ENCODE data around the gene TAF4. TPM values are rescaled to one million over a fixed set of nuclear protein-coding genes. Genes with fewer than 3 reads are reported as not detected.

The TAF4 gene
- polyA plus RNA-seq, 1 donor from 2014 or later, result 10.2 TPM

DNA sequence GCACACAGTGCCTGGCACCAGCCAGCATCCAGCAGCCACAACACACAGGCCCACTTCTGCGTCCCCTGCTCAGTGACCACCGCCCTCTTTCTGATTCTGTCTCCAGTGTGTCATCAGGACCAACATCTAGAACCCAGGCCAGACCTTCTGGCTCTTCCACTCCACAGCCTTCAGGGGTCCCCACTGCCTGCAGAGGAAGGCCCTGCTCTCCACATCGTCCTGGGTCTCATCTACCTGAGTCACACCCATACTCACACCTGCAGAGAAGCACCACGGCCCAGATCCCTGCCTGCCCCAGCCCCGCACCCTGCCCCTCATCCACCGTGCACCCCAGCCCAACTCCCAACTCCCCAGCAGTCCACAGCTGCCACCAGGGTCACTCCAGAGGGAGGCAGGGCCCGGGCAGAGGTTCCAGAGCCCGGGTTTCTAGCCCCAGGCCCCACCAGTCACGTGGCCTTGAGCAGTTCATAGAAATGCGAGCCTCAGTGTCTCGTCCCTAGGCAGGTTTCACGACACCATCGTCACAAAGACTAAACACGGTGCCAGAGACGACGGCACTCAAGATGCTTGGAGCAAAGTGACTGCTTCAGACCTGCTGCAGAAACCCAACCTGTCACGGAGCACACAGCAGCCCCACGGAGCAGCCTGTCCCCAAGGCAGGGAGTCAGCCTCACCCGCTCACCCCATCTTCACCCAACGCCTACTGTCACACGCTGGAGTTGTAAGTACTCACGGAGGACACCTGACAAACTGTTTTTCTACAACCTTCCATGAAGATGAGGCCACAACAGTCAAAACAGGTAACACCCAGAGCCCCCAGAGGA, 16.1 kb downstream of the TAF4 start:
- Histone ChIP-seq H3K36me3 (ENCODE audit: insufficient read depth, low read length) (no peaks in the 10 kb centered on the region), H3K79me2 (replicated peaks; ENCODE audit: insufficient read depth, low read length) (peaks cover 37% of the 10 kb centered on the region), H3K9me2 (ENCODE audit: insufficient read depth, low read length) (no peaks in the 10 kb centered on the region), H2AFZ (ENCODE audit: low read depth, low read length) (no peak overlapping the region), H3K9ac (ENCODE audit: low read length) (no peak overlapping the region), H3K4me3 (ENCODE audit: low read length) (no peak overlapping the region), H3K4me2 (ENCODE audit: low read length) (no peak overlapping the region), H4K20me1 (ENCODE audit: insufficient read depth) (no peaks in the 10 kb centered on the region), H3K9me3 (ENCODE audit: low read length) (no peaks in the 10 kb centered on the region), H3K27ac (ENCODE audit: low read length) (no peak overlapping the region), H3K27me3 (ENCODE audit: insufficient read depth, low read depth, low read length) (no peaks in the 10 kb centered on the region), H3F3A (ENCODE audit: insufficient read depth, low read length, poor library complexity, severe bottlenecking) (no peaks in the 10 kb centered on the region)
- TF ChIP-seq TAF1 (IDR thresholded peaks at IDR 0.05; ENCODE audit: low read depth) (no peak), EP300 (conservative IDR thresholded peaks at IDR 0.05; ENCODE audit: poor library complexity, severe bottlenecking) (no peak), RAD21 (conservative IDR thresholded peaks at IDR 0.05) (no peak), MXI1 (conservative IDR thresholded peaks at IDR 0.05; ENCODE audit: poor library complexity, severe bottlenecking) (no peak), SMC3 (conservative IDR thresholded peaks at IDR 0.05; ENCODE audit: poor library complexity) (no peak), POLR2AphosphoS5 (IDR thresholded peaks at IDR 0.05) (no peak)
- TF ChIP-seq, protein P1, sequence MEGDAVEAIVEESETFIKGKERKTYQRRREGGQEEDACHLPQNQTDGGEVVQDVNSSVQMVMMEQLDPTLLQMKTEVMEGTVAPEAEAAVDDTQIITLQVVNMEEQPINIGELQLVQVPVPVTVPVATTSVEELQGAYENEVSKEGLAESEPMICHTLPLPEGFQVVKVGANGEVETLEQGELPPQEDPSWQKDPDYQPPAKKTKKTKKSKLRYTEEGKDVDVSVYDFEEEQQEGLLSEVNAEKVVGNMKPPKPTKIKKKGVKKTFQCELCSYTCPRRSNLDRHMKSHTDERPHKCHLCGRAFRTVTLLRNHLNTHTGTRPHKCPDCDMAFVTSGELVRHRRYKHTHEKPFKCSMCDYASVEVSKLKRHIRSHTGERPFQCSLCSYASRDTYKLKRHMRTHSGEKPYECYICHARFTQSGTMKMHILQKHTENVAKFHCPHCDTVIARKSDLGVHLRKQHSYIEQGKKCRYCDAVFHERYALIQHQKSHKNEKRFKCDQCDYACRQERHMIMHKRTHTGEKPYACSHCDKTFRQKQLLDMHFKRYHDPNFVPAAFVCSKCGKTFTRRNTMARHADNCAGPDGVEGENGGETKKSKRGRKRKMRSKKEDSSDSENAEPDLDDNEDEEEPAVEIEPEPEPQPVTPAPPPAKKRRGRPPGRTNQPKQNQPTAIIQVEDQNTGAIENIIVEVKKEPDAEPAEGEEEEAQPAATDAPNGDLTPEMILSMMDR (IDR thresholded peaks at IDR 0.05; ENCODE audit: poor library complexity, severe bottlenecking), result no peak
- TF ChIP-seq, protein P2, sequence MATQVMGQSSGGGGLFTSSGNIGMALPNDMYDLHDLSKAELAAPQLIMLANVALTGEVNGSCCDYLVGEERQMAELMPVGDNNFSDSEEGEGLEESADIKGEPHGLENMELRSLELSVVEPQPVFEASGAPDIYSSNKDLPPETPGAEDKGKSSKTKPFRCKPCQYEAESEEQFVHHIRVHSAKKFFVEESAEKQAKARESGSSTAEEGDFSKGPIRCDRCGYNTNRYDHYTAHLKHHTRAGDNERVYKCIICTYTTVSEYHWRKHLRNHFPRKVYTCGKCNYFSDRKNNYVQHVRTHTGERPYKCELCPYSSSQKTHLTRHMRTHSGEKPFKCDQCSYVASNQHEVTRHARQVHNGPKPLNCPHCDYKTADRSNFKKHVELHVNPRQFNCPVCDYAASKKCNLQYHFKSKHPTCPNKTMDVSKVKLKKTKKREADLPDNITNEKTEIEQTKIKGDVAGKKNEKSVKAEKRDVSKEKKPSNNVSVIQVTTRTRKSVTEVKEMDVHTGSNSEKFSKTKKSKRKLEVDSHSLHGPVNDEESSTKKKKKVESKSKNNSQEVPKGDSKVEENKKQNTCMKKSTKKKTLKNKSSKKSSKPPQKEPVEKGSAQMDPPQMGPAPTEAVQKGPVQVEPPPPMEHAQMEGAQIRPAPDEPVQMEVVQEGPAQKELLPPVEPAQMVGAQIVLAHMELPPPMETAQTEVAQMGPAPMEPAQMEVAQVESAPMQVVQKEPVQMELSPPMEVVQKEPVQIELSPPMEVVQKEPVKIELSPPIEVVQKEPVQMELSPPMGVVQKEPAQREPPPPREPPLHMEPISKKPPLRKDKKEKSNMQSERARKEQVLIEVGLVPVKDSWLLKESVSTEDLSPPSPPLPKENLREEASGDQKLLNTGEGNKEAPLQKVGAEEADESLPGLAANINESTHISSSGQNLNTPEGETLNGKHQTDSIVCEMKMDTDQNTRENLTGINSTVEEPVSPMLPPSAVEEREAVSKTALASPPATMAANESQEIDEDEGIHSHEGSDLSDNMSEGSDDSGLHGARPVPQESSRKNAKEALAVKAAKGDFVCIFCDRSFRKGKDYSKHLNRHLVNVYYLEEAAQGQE (IDR thresholded peaks at IDR 0.05; ENCODE audit: borderline replicate concordance), result no peak

DNA sequence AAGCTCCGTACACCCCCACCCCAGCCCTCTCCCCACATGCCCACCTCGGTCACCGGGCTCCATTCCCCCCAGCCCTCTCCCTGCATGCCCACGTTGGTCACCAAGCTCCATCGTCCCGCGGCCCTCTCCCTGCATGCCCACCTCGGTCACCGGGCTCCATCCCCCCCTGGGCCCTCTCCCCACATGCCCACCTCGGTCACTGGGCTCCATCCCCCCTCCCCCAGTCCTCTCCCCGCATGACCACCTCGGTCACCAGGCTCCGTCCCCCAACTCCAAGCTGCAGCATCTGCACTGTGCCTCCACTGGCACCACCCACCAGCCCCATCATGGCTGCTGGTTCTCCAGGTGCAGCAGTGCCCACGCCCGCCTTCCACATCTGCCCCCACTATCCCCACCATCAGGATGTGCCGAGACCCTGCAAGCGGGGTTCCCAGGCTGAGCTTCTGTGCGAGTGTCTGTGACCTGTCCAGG, 16.8 kb downstream of the TAF4 start:
- H3K4me3 ChIP-seq (ENCODE audit: low read length), result no peak overlapping the region
- H3K4me2 ChIP-seq (ENCODE audit: low read length), result no peak overlapping the region
- no peak overlapping the region for H3K27ac ChIP-seq (ENCODE audit: low read length)
- H3K79me2 ChIP-seq (replicated peaks; ENCODE audit: insufficient read depth, low read length), result peaks cover 36% of the 10 kb centered on the region
- no peak overlapping the region for H3K9ac ChIP-seq (ENCODE audit: low read length)
- no peaks in the 10 kb centered on the region for H4K20me1 ChIP-seq (ENCODE audit: insufficient read depth)
- no peaks in the 10 kb centered on the region for H3K36me3 ChIP-seq (ENCODE audit: insufficient read depth, low read length)
- TF ChIP-seq EZH2 (IDR thresholded peaks at IDR 0.05; ENCODE audit: borderline replicate concordance, insufficient read depth, low read length, poor library complexity, severe bottlenecking), result no peak
- TF ChIP-seq, protein P1 (IDR thresholded peaks at IDR 0.05; ENCODE audit: poor library complexity, severe bottlenecking), result no peak
- TF ChIP-seq POLR2AphosphoS5 (IDR thresholded peaks at IDR 0.05), result no peak
- TF ChIP-seq SMC3 (conservative IDR thresholded peaks at IDR 0.05; ENCODE audit: poor library complexity), result no peak
- no peak for TF ChIP-seq EP300 (conservative IDR thresholded peaks at IDR 0.05; ENCODE audit: poor library complexity, severe bottlenecking)
- TF ChIP-seq RAD21 (conservative IDR thresholded peaks at IDR 0.05), result no peak
- TF ChIP-seq, protein P2 (IDR thresholded peaks at IDR 0.05; ENCODE audit: borderline replicate concordance), result no peak
- no peak for TF ChIP-seq TAF1 (IDR thresholded peaks at IDR 0.05; ENCODE audit: low read depth)
- no peak for TF ChIP-seq MXI1 (conservative IDR thresholded peaks at IDR 0.05; ENCODE audit: poor library complexity, severe bottlenecking)
- no peaks in the 10 kb centered on the region for H3F3A ChIP-seq (ENCODE audit: insufficient read depth, low read length, poor library complexity, severe bottlenecking)
- H2AFZ ChIP-seq (ENCODE audit: low read depth, low read length), result no peak overlapping the region
- H3K27me3 ChIP-seq (ENCODE audit: insufficient read depth, low read depth, low read length), result no peaks in the 10 kb centered on the region
- H3K9me3 ChIP-seq (ENCODE audit: low read length), result no peaks in the 10 kb centered on the region
- no peaks in the 10 kb centered on the region for H3K9me2 ChIP-seq (ENCODE audit: insufficient read depth, low read length)
